Inferior parietal cortex (tissue), 1 donor: ENCODE data around the gene SV2C.
"Not testable (repeated sequence)": the region's sequence is repeated elsewhere in the genome, so short reads cannot be mapped to it uniquely, and the experiment has no call there.

Source experiments
- DNase-seq: peaks from one replicate; pipeline ENCODE4 v3.0.0-alpha.2; 2016; ENCODE audit errors: extremely low spot score

SV2C gene

DNA sequence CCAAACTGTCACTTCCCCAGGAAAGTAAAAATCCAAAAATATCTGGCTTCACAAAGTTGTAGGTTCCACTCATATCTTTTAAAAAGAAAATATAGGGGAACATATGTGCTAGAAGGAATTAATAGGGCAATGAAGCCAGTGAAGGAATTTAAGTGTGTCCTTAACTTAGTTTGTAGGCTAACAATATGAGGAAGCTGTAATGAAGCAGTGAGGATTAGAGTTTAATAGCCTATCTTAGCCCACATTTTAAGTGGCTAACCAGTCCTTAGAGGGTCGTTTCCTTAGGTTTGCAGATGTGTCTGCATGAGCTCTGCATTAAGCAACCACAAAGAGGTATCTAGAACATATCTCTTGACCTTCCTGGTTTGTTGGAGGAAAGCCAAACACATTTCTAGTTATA lies 218.7 kb downstream of the SV2C start:
- not testable (repeated sequence) for DNase-seq

- DNase-seq = not testable (repeated sequence)
Observed at GRCh38 chr5:76302661-76303060, 219.5 kb downstream of the SV2C start.

- DNase-seq = no peak
Observed at GRCh38 chr5:76303921-76304320, 220.7 kb downstream of the SV2C start.

GRCh38 chr5:76305269-76305668 lies 222.1 kb downstream of the SV2C start:
- no peak for DNase-seq

GRCh38 chr5:76305775-76306174 lies 222.6 kb downstream of the SV2C start:
- no peak for DNase-seq

DNA sequence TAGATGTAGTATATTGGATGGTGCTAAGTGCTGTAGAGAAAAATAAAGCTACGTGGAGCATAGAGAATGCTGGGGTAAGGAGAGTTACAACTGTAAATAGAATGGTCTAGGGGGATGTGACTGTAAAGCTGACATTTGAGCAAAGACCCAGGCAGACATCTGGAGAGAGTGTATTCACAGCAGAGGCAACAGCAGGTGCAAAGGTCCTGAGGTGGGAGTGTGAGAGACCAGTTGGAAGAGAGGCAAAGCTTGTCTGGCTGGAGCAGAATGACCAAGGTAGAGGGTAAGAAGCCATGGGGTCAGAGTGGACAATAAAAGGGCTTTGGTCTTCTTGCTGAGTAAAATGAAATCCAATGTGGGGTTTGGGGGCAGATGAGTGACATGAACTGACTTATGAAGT lies 227.0 kb downstream of the SV2C start:
- DNase-seq = no peak

DNA sequence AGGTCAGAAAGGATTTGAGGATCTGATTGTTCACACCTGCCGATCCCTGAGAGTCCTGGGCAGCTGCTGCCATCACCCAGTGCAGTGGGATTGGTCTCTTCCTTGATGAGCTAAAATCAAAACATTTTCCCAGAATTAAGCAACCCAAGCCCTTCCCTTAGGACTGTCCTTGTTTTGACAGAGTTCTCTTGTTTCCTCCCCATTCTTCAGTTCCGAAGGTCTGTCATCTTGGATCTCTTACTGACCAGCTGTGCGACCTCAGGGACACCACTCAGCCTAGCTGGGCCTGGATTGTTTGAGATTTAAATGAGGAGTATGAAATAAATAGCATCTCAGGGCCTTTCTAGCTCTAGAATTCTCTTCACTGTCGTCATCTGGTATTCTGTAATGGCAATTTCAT lies 229.6 kb downstream of the SV2C start:
- no peak for DNase-seq

DNA sequence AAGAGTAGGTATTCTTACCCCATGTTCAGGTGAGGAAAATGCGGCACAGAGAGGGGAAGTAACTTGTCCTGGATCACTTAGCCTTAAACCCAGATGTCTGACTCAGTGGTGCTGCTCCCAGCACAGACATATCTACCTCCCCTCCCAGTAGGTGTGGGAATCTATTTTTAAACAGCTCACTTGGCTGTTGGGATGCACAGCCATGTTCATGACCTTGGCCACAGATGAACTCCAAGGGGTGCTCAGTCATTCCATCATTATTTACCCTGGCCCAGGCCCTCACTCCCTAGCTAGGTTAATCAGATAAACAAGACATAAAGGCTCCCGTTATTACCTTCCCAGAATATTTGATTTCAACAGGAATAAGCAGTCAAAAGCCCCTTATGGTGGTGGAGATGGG lies 231.5 kb downstream of the SV2C start:
- DNase-seq = no peak

DNA sequence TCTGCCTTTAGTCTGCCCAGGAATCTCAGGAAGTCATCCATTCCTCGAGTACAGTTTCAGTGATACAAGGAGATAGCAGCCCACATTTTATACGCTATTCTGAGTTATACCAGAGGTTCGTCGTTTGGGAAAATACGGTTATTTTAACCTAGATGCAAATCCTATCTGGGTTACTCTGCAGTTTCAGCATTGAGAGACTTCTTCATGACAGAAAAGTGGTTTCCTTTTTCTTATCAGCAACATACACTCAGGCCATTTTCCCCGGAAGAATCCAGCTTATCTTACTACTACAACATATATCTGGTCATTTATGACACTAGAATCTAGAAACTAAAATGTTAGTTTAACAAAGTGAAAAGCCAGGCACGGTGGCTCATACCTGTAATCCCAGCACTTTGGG lies 236.5 kb downstream of the SV2C start:
- DNase-seq = no peak

DNA sequence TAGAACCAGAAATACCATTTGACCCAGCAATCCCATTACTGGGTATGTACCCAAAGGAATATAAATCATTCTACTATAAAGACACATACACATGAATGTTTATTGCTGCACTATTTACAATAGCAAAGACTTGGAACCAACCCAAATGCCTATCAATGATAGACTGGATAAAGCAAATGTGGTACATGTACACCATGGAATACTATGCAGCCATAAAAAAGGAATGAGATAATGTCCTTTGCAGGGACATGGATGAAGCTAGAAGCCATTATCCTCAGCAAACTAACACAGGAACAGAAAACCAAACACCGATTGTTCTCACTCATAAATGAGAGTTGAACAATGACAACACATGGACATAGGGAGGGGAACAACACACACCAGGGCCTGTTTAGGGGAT lies 240.3 kb downstream of the SV2C start:
- DNase-seq = not testable (repeated sequence)

DNA sequence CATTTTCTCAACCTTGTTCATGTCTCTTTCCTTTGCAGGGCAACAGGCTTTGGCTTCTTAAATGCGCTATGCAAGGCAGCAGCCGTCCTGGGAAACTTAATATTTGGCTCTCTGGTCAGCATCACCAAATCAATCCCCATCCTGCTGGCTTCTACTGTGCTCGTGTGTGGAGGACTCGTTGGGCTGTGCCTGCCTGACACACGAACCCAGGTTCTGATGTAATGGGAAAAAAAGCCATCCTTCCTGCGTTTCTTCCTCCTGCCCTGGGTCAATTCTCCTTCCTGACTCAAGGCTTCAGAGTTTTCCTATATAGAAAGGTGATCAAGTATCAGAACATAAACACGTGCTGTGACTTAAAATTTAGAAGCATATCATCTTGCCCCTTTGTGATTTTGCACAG lies 242.1 kb downstream of the SV2C start:
- DNase-seq = no peak

DNA sequence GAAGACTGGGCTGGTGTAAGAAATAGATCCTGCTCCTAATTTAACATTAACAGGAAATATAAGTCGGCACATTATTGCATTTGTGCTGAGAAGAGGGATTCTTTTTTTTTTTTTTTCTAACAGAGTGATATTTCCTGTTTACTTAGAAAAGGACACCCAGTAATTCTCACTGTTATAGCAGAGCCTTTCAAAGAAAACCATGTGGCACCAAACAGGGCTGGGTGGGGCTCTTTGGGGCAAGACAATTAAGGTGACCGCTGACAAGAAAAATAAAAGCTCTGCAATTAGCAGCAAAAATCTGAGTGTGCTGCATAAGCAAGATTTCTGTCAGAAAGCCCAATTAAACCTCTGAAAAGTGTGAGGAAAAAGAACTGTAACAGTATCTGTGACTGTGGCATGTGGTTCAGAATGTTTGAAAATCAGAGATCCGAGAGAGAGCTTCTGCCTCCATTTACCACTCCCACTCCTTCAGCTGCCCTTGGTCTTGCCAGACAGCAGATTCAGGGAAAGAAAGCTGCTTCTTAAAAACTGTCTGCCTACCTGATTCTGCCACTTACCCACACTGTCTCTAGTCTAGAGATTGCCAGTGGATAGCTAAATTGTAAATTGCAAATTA lies 242.8 kb downstream of the SV2C start:
- DNase-seq = no peak

DNA sequence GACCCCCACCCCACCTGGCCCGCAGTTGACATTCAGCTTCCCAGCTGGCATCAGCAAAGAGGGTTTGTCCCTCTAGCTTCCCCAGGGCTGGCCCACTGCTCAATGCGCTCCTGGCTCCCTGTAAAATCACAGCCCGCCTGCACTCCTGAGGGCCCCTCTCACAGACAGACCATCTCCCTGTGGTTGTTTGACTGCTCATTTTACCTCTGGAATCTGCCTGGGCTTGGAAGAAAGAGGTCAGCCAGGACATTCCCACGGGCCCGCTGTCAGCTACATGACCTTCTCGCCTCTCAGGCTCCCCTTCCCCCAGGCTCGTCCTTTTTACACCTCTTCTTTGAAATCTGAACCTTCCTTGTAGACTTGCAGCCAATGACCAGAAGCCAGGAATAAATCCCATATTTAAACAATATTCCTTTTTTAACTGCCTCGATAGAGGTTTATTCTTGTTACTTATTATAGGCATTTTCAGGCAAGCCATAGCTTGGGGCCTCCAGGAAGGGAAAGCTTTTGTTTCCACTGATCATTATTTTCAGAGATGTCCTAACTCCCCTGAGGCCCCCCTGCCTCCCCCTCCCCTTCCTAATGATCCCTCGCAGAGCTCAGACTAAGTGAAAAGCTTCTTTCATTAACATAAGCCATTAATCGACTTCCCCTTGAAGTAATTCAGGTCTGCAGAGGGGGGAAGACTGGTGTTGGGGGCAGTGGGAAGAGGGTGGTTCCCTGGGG lies 243.6 kb downstream of the SV2C start:
- DNase-seq = no peak

- DNase-seq = no peak
Observed at GRCh38 chr5:76329346-76329745, 246.2 kb downstream of the SV2C start.

- DNase-seq = no peak
Observed at GRCh38 chr5:76331126-76331525, 247.9 kb downstream of the SV2C start.

DNA sequence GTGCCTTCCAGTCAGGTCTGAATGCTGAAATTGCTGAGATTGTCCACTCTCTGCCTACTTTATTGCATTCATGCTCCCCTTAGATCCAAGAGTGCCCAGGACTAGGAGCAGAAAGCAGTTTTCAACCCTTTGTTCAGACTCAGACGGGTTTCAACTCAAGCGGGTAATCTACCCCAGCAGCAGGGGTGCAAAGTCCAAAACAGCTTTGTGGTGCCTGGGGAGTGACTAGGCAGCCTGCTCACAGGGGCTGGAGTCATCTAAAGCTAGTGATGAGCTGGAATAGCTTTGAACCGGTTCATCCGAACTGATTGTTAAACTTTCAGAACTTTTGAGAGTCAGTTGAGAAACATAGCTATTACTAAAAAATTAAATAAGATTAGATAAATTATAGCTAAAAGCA lies 248.9 kb downstream of the SV2C start:
- DNase-seq = no peak

GRCh38 chr5:76332611-76333205 lies 249.5 kb downstream of the SV2C start:
- no peak for DNase-seq

DNA sequence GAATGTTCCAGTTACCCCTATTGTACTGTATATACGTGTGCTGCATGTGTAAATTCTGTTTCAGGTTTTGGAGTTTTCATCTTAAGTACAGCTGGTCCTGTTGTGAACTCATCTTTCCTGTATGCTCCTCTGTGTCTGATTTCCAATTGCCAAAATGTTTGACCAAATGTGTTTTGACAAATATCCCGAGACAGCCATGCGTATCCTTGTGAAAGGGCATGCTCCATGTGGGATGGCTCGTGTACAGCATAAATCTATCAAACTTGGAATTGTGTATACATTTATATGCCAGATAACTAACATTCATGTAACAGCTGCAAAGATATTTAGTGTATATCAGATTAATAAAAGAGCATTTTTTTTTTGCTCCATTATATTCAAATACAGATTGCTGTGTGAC lies 250.4 kb downstream of the SV2C start:
- DNase-seq = no peak

GRCh38 chr5:76334574-76334973 lies 251.4 kb downstream of the SV2C start:
- no peak for DNase-seq

GRCh38 chr5:76335451-76335850 lies 252.3 kb downstream of the SV2C start:
- not testable (repeated sequence) for DNase-seq

DNA sequence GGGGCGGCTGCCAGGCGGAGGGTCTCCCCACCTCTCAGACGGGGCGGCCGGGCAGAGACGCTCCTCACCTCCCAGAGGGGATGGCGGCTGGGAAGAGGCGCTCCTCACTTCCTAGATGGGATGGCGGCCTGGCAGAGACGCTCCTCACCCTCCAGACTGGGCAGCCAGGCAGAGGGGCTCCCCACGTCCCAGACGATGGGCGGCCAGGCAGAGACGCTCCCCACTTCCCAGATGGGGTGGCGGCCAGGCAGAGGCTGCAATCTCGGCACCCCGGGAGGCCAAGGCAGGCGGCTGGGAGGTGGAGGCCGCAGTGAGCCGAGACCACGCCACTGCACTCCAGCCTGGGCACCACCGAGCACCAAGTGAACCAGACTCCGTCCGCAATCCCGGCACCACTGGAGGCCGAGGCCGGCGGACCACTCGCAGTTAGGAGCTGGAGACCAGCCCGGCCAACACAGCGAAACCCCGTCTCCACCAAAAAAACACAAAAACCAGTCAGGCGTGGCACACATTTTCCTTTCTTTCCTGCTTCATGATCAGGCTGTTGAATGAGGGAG lies 253.1 kb downstream of the SV2C start:
- not testable (repeated sequence) for DNase-seq

DNA sequence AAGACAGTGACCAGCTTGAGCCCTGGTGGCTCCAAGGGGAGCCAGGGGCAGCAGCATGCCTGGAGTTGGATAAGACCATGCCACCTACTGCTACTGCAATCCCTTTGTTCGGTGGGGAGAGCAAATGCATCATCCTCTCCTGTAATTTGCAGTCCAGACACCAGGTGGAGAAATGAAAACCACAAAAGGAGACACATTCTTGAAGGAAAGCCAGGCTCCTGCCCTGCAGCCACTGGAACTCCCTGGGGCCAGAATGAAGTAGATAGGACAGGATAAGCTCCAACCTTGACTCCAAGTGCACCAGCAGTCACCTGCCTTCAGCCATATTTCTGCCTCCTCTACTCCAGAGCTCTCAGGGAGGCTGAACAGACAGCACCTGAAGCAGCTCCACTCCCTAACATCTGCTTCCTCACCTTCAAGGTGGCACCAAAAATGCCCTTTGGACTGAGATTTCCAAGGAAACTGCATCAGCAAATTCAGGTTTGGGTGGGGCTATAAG lies 254.8 kb downstream of the SV2C start:
- peak; percentile 11 for DNase-seq

DNA sequence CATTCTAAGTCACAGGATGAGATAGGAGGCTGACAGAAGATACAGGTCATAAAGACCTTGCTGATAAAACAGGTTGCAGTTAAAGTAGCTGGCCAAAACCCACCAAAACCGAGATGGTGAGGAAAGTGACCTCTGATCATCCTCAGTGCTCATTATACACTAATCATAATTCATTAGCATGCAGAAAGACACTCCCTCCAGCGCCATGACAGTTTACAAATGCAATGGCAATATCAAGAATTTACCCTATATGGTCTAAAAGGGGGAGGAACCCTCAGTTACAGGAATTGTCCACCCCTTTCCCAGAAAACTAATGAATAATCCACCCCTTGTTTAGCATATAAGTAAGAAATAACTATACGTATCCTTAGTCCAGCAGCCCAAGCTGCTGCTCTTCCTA lies 256.7 kb downstream of the SV2C start:
- DNase-seq = no peak
